GM23338 (cell line): ENCODE results near the gene BEST1. TPM values are rescaled to one million over a fixed set of nuclear protein-coding genes. Genes with fewer than 3 reads are reported as not detected.
A peak's percentile ranks its signal among the peaks of the same experiment; 100 is the strongest.

Experiments
- ATAC-seq: fragments of 200-7000 bp; cut with Tn5 transposase; 3 replicates; pipeline ENCODE4 v1.9.1; 2020
- DNase-seq: peaks from one replicate; pipeline ENCODE4 v3.0.0-alpha.2; 2015; ENCODE audit warnings: low spot score
- H2AFZ ChIP-seq: fragments of 200-600 bp; sonication (generic); 2 replicates; pipeline ENCODE4 v1.8.0; 2016; ENCODE audit warnings: antibody characterized with exemption, mild to moderate bottlenecking, moderate library complexity
- H3F3A ChIP-seq: fragments of 200-600 bp; sonication (generic); replicated peaks from 2 replicates; pipeline ENCODE4 v1.8.0; 2017; ENCODE audit warnings: antibody characterized with exemption, mixed run types, low read depth
- H3K27ac ChIP-seq: fragments of 200-600 bp; sonication (generic); 2 replicates; pipeline ENCODE4 v1.6.1; 2016; ENCODE audit warnings: low read depth
- H3K27me3 ChIP-seq: fragments of 200-600 bp; sonication (generic); 2 replicates; pipeline ENCODE4 v1.8.0; 2016; ENCODE audit warnings: mild to moderate bottlenecking, mixed run types, moderate library complexity; ENCODE audit not compliant: insufficient read depth
- H3K36me3 ChIP-seq: fragments of 200-600 bp; sonication (generic); 2 replicates; pipeline ENCODE4 v1.8.0; 2016; ENCODE audit warnings: mild to moderate bottlenecking; ENCODE audit not compliant: insufficient read depth
- H3K4me1 ChIP-seq: fragments of 200-600 bp; sonication (generic); 2 replicates; pipeline ENCODE4 v1.8.0; 2016; ENCODE audit warnings: mild to moderate bottlenecking, moderate library complexity; ENCODE audit not compliant: insufficient read depth
- H3K4me2 ChIP-seq: fragments of 200-600 bp; sonication (generic); 2 replicates; pipeline ENCODE4 v1.7.1; 2017; ENCODE audit warnings: mixed run types
- H3K4me3 ChIP-seq: fragments of 200-600 bp; sonication (generic); 2 replicates; pipeline ENCODE4 v1.6.1; 2016; ENCODE audit warnings: mixed run types
- H3K79me2 ChIP-seq: fragments of 200-600 bp; sonication (generic); replicated peaks from 2 replicates; pipeline ENCODE4 v1.8.0; 2017; ENCODE audit warnings: mild to moderate bottlenecking; ENCODE audit not compliant: insufficient read depth
- H3K9me2 ChIP-seq: fragments of 200-600 bp; sonication (generic); 2 replicates; pipeline ENCODE4 v1.8.0; 2017; ENCODE audit not compliant: insufficient read depth
- H4K20me1 ChIP-seq: fragments of 200-600 bp; sonication (generic); replicated peaks from 2 replicates; pipeline ENCODE4 v1.8.0; 2017; ENCODE audit warnings: mild to moderate bottlenecking; ENCODE audit not compliant: insufficient read depth
- H3K27ac Mint-ChIP-seq: 2 replicates; pipeline ENCODE4 v1.8.0; 2020; ENCODE audit warnings: inconsistent platforms, mild to moderate bottlenecking, moderate library complexity, mixed read lengths
- H3K27me3 Mint-ChIP-seq: 3 replicates; pipeline ENCODE4 v1.8.0; 2022; ENCODE audit warnings: low read depth, mild to moderate bottlenecking, moderate library complexity, mixed read lengths, inconsistent platforms; ENCODE audit not compliant: insufficient read depth, poor library complexity
- H3K36me3 Mint-ChIP-seq: 3 replicates; pipeline ENCODE4 v1.8.0; 2021; ENCODE audit warnings: low read depth, mild to moderate bottlenecking, inconsistent platforms, moderate library complexity, mixed read lengths
- H3K4me1 Mint-ChIP-seq: 3 replicates; pipeline ENCODE4 v1.8.0; 2020; ENCODE audit warnings: mild to moderate bottlenecking, inconsistent platforms, mixed read lengths
- H3K4me3 Mint-ChIP-seq: 3 replicates; pipeline ENCODE4 v1.8.0; 2021; ENCODE audit warnings: moderate library complexity, mild to moderate bottlenecking, inconsistent platforms, mixed read lengths
- H3K9me3 Mint-ChIP-seq: 3 replicates; pipeline ENCODE4 v1.8.0; 2020; ENCODE audit warnings: moderate library complexity, mild to moderate bottlenecking, inconsistent platforms, mixed read lengths
- CREB1 ChIP-seq: fragments of 250-450 bp; sonication (Bioruptor Pico); IDR thresholded peaks from 2 replicates; pipeline ENCODE4 v1.5.0; 2020; ENCODE audit warnings: low read depth, mild to moderate bottlenecking, moderate library complexity
- REST ChIP-seq: IDR thresholded peaks from one replicate; pipeline ENCODE4 v1.6.1; 2018; ENCODE audit warnings: antibody characterized with exemption; ENCODE audit not compliant: unreplicated experiment
- ZNF462 ChIP-seq: fragments of 250-450 bp; sonication (Bioruptor Pico); IDR thresholded peaks from 2 replicates; pipeline ENCODE4 v1.5.0; 2020; ENCODE audit warnings: mild to moderate bottlenecking, moderate library complexity
- polyA plus RNA-seq: library from polyadenylated mRNA; unstranded; fragments of >200 nt; fragmentation: Nextera tagmentation; extraction: Ambion mirVana; gene quantifications from 2 replicates; pipeline ENCODE4 v1.2.1, GENCODE V29; 2016
- total RNA-seq: library from RNA; depleted of rRNA; stranded (reverse); fragments of >200 nt; shearing (Covaris generic); gene quantifications from 2 replicates; pipeline ENCODE4 v1.2.3, GENCODE V29; 2014

BEST1 gene
- total and polyA plus RNA-seq, 2 experiments from 2014 or later, result 0.35 to 0.44 TPM

DNA sequence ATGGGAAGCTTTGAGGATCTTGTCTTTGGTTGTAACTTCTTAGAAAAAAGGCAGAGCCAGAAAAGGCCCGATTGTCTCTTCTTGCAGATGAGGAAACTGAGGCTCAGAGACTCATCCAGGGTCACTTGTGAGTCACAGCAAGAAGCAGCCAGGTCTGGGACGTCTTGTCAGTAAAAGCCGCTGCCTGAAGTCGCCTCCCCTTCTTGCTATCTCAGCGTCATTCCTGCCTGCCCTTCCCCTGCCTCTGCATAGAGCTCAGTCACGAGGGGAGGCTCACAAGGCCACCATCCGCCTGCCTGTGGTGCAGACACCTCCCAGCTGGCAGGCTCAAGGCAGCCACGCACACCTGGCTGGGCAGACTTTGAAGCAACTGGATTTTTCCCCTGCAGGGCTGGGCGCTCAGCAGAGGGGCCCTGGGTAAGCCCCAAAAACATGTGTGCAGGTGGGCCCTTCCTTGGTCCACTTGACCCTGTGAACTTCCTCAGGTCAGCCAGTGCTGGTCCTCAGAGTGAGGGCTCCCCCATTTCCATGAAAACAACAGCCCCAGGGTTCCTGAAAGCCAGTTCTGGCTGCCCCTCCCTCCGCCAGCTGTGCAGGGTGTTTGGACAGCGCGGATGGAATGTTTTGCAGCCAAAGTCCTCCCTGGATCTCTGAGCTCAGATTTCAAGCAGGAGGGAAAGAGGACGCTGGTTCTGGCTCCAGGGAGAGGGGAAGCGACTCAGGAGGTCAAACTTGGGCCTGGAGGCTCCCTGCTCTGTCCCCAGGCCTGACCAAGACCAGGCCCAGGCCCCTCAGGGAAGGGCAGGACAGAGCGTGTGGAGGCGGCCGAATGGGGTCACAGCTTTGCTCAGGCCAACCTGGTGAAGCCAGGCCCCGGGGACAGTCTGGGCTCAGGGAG lies 26.7 kb upstream of the BEST1 start:
- Mint-ChIP-seq H3K4me1 (peaks cover 41% of the 10 kb centered on the region), H3K9me3 (no peaks in the 10 kb centered on the region), H3K27ac (peak overlapping the region; percentile 65; the same call in 1 of the 2 replicates), H3K36me3 (no peaks in the 10 kb centered on the region; the same call in 2 of the 3 replicates), H3K27me3 (peaks cover 16% of the 10 kb centered on the region), H3K4me3 (peak overlapping the region; percentile 49; the same call in 2 of the 3 replicates)
- peak; percentile 67 for DNase-seq
- H2AFZ ChIP-seq, result peak overlapping the region; percentile 95
- no peaks in the 10 kb centered on the region for H3K9me2 ChIP-seq
- H3K27me3 ChIP-seq, result peaks cover 6% of the 10 kb centered on the region; the same call in 1 of the 2 replicates
- H3K4me1 ChIP-seq, result peaks cover 22% of the 10 kb centered on the region
- H3K4me3 ChIP-seq, result no peak overlapping the region
- H4K20me1 ChIP-seq, result no peaks in the 10 kb centered on the region
- peaks cover 8% of the 10 kb centered on the region; the same call in 1 of the 2 replicates for H3F3A ChIP-seq
- no peak overlapping the region for H3K27ac ChIP-seq
- ATAC-seq, result peak; percentile 83
- H3K79me2 ChIP-seq, result no peaks in the 10 kb centered on the region
- H3K4me2 ChIP-seq, result peak overlapping the region; percentile 70
- TF ChIP-seq ZNF462 (CRISPR knock-in tag) (peak; percentile 34; the same call in 1 of the 2 replicates), REST (peak; percentile 27), CREB1 (CRISPR knock-in tag) (no peak)
- H3K36me3 ChIP-seq, result no peaks in the 10 kb centered on the region
